ENCODE measurements around the gene NEAT1.

The NEAT1 gene

GRCh38 chr11:65378208-65378927 is 44.2 kb upstream of the NEAT1 start:
- no peak for DNase-seq (ENCODE audit: low read depth)

GRCh38 chr11:65378928-65379638 is 43.5 kb upstream of the NEAT1 start:
- H3K4me3 ChIP-seq (ENCODE audit: low read depth, low read length) = no peak overlapping the region
- TF ChIP-seq, protein P1, sequence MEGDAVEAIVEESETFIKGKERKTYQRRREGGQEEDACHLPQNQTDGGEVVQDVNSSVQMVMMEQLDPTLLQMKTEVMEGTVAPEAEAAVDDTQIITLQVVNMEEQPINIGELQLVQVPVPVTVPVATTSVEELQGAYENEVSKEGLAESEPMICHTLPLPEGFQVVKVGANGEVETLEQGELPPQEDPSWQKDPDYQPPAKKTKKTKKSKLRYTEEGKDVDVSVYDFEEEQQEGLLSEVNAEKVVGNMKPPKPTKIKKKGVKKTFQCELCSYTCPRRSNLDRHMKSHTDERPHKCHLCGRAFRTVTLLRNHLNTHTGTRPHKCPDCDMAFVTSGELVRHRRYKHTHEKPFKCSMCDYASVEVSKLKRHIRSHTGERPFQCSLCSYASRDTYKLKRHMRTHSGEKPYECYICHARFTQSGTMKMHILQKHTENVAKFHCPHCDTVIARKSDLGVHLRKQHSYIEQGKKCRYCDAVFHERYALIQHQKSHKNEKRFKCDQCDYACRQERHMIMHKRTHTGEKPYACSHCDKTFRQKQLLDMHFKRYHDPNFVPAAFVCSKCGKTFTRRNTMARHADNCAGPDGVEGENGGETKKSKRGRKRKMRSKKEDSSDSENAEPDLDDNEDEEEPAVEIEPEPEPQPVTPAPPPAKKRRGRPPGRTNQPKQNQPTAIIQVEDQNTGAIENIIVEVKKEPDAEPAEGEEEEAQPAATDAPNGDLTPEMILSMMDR (IDR thresholded peaks at IDR 0.05; ENCODE audit: insufficient read depth, low read depth, low read length, missing control alignments) = no peak
- no peak for DNase-seq (ENCODE audit: low read depth)

More at GRCh38 chr11:65378208-65378927, 44.2 kb upstream of the NEAT1 start:
- TF ChIP-seq, protein P1 (IDR thresholded peaks at IDR 0.05; ENCODE audit: insufficient read depth, low read depth, low read length, missing control alignments) = no peak
- H3K4me3 ChIP-seq (ENCODE audit: low read depth, low read length) = no peak overlapping the region

- no peak for DNase-seq (ENCODE audit: low read depth)
Observed at GRCh38 chr11:65379698-65380459, 42.7 kb upstream of the NEAT1 start.

DNA sequence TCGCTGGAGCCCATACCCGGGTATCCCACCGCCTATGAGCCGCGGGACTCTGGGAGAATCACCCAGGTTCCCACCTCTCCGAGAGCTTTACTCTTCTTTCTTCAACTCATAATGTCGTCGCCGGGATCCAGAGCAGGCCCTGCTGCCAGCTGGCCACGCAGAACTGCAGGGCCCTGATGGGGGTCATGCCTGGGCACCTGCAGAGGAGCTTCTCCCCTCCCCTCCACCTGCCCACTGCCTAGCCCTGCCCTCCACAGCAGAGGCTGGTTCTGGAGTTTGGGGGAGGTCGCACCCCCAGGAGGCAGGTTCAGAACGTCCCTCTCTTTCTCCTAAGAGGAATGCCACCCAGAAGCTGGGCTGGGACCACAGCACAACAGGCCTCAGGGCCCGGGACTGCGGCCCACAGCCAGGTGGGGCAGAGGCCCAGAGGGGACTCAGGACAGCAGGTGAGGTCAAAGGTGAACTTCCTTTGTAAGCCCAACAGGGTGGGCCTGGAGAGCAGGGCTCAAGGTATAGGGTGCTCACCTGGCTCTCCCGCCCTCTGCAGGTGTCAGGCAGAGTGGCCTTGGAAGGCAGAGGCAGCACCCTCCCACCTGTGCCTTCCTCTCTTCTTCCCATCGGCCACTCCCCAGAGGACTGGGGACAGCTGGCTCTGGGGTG is 42.0 kb upstream of the NEAT1 start:
- TF ChIP-seq, protein P1 (IDR thresholded peaks at IDR 0.05; ENCODE audit: insufficient read depth, low read depth, low read length, missing control alignments) = no peak
- no peak for DNase-seq (ENCODE audit: low read depth)
- peak overlapping the region; percentile 86; the same call in 1 of the 2 replicates for H3K4me3 ChIP-seq (ENCODE audit: low read depth, low read length)

More at GRCh38 chr11:65379698-65380459, 42.7 kb upstream of the NEAT1 start:
- TF ChIP-seq, protein P1 (IDR thresholded peaks at IDR 0.05; ENCODE audit: insufficient read depth, low read depth, low read length, missing control alignments) = no peak
- no peak overlapping the region for H3K4me3 ChIP-seq (ENCODE audit: low read depth, low read length)

DNA sequence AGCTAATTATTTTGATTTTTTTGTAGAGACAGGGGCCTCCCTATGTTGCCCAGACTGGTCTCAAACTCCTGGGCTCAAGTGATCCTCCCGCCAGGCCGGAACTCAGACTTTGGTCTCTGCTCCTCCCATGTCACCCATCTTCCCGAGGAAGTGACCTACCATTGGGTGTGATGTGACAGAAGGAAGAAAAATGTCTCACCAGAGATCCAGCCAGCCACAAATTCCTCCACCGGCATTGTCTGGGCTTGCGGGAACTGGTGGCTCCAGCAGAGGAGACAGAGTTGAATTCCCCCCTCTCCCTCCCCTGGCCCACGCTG is 40.9 kb upstream of the NEAT1 start:
- peak; percentile 81 for DNase-seq (ENCODE audit: low read depth)
- TF ChIP-seq, protein P1 (IDR thresholded peaks at IDR 0.05; ENCODE audit: insufficient read depth, low read depth, low read length, missing control alignments) = no peak
- H3K4me3 ChIP-seq (ENCODE audit: low read depth, low read length) = peak overlapping the region; percentile 86

DNA sequence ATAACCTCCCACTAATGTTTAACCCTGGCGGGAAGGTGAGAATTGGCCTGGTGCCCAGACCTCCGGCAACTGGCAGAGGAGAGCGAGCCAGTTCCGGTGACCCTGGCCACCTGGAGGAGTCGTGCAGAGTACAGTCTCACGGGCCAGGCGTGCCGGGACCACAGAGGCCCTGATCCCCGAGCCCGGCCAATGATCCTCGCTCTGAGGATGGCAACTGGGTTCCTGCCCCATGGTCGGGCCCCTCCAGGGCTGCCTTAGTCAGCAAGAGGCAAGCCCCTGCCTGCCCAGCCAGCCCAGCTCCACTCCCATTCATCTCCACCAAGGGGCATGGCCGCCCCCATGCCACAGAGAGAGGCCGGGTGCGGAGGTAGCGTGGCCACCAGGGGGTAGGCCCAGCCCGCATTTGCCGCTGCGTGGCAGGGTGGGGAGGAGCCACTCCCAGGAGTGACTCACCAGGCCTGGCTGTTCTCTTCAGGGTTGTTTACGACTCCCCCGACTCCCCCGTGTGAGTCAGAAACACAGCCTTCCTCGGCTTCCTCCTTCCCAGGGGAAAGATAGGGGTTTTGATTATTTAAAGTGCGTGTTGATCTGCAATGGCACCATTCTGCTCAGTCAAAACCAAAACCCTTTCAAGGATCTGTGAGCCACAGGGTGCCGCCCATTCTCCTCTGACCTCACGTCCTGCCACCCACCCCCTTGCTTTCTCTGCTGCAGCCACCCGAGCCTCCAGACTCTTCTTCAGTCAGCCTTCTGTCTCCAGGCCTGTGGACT is 40.4 kb upstream of the NEAT1 start, which contains the start of gene SLC25A45:
TSS of gene SLC25A45 (minus strand) at position 614 of the 771 bp plus-strand sequence. CDS start 695 bp downstream, outside the sequence.
- TF ChIP-seq, protein P1 (IDR thresholded peaks at IDR 0.05; ENCODE audit: insufficient read depth, low read depth, low read length, missing control alignments) = peak; percentile 79
- peak within 1 kb of the TSS; percentile 86 for H3K4me3 ChIP-seq (ENCODE audit: low read depth, low read length)
- DNase-seq (ENCODE audit: low read depth) = peak; percentile 91

Measured in GM12865 (cell line).